Cardiac muscle cell (in vitro differentiated cells and primary cell): ENCODE data around the gene RCCD1. TPM values are rescaled to one million over a fixed set of nuclear protein-coding genes. Genes with fewer than 3 reads are reported as not detected.
A peak's percentile ranks its signal among the peaks of the same experiment; 100 is the strongest.

Experiments used
- DNase-seq, 2 donors: peaks; one replicate each; pipeline versions ENCODE4 v3.0.0 to v3.0.0-alpha.2; 2010 to 2017; ENCODE audit warnings: low read depth in 1 of 2, low spot score in 1 of 2
- H3K27ac ChIP-seq: fragments of 200-600 bp; sonication (generic); 2 replicates; pipeline ENCODE4 v1.5.1; 2016
- H3K27me3 ChIP-seq: fragments of 200-600 bp; sonication (generic); 2 replicates; pipeline ENCODE4 v1.6.0; 2016; ENCODE audit warnings: control low read depth
- H3K36me3 ChIP-seq: fragments of 200-600 bp; sonication (generic); 2 replicates; pipeline ENCODE4 v1.5.1; 2016; ENCODE audit warnings: control low read depth
- H3K4me1 ChIP-seq: fragments of 200-600 bp; sonication (generic); 2 replicates; pipeline ENCODE4 v1.8.1; 2017; ENCODE audit warnings: low read depth, mild to moderate bottlenecking, mixed run types
- H3K4me3 ChIP-seq: fragments of 200-600 bp; sonication (generic); 2 replicates; pipeline ENCODE4 v1.5.1; 2016; ENCODE audit warnings: mild to moderate bottlenecking
- H3K9me3 ChIP-seq: fragments of 200-600 bp; sonication (generic); 2 replicates; pipeline ENCODE4 v1.5.1; 2017; ENCODE audit warnings: low read depth, mild to moderate bottlenecking, control low read depth
- polyA plus RNA-seq: library from polyadenylated mRNA; unstranded; fragments of >200 nt; fragmentation: Nextera tagmentation; extraction: Ambion mirVana; gene quantifications from 2 replicates; pipeline ENCODE4 v1.2.1, GENCODE V29; 2016
- total RNA-seq: library from RNA; depleted of rRNA; stranded (reverse); fragments of >200 nt; gene quantifications from 2 replicates; pipeline ENCODE4 v1.2.3, GENCODE V29; 2016
- TF ChIP-seq, protein P1 (sequence below): IDR thresholded peaks from 2 replicates; pipeline ENCODE4 v1.5.1; 2012; ENCODE audit warnings: low read depth, mild to moderate bottlenecking, low read length

Gene RCCD1
- total and polyA plus RNA-seq, 2 experiments from 2014 or later: 32.8 to 43.0 TPM

- Histone ChIP-seq H3K9me3 (no peaks in the 10 kb centered on the region), H3K27ac (peak overlapping the region; percentile 51), H3K36me3 (no peaks in the 10 kb centered on the region), H3K4me3 (peak overlapping the region; percentile 66), H3K4me1 (peaks cover 6% of the 10 kb centered on the region), H3K27me3 (no peaks in the 10 kb centered on the region)
- no peak for DNase-seq
- TF ChIP-seq, protein P1, sequence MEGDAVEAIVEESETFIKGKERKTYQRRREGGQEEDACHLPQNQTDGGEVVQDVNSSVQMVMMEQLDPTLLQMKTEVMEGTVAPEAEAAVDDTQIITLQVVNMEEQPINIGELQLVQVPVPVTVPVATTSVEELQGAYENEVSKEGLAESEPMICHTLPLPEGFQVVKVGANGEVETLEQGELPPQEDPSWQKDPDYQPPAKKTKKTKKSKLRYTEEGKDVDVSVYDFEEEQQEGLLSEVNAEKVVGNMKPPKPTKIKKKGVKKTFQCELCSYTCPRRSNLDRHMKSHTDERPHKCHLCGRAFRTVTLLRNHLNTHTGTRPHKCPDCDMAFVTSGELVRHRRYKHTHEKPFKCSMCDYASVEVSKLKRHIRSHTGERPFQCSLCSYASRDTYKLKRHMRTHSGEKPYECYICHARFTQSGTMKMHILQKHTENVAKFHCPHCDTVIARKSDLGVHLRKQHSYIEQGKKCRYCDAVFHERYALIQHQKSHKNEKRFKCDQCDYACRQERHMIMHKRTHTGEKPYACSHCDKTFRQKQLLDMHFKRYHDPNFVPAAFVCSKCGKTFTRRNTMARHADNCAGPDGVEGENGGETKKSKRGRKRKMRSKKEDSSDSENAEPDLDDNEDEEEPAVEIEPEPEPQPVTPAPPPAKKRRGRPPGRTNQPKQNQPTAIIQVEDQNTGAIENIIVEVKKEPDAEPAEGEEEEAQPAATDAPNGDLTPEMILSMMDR: no peak
Measured at GRCh38 chr15:90931575-90931827, 23.2 kb upstream of the RCCD1 start.

- Histone ChIP-seq H3K27me3 (no peaks in the 10 kb centered on the region), H3K36me3 (no peaks in the 10 kb centered on the region), H3K4me1 (peaks cover 6% of the 10 kb centered on the region), H3K9me3 (no peaks in the 10 kb centered on the region), H3K4me3 (peak within 1 kb of the TSS; percentile 66), H3K27ac (peak within 1 kb of the TSS; percentile 51)
- peak; percentile 88 to 91 for DNase-seq
- TF ChIP-seq, protein P1: peak; percentile 87
Measured at GRCh38 chr15:90931828-90932659, 22.6 kb upstream of the RCCD1 start, which contains the start of gene HDDC3. TSS of gene HDDC3 (minus strand) at chr15:90932549. CDS start at chr15:90932540, 9 bp downstream.

GRCh38 chr15:90932660-90932991, 22.1 kb upstream of the RCCD1 start:
- Histone ChIP-seq H3K4me3 (peak overlapping the region; percentile 66), H3K9me3 (no peaks in the 10 kb centered on the region), H3K27me3 (no peaks in the 10 kb centered on the region), H3K36me3 (no peaks in the 10 kb centered on the region), H3K4me1 (peaks cover 6% of the 10 kb centered on the region), H3K27ac (no peak overlapping the region)
- DNase-seq: no peak
- TF ChIP-seq, protein P1: no peak

DNA sequence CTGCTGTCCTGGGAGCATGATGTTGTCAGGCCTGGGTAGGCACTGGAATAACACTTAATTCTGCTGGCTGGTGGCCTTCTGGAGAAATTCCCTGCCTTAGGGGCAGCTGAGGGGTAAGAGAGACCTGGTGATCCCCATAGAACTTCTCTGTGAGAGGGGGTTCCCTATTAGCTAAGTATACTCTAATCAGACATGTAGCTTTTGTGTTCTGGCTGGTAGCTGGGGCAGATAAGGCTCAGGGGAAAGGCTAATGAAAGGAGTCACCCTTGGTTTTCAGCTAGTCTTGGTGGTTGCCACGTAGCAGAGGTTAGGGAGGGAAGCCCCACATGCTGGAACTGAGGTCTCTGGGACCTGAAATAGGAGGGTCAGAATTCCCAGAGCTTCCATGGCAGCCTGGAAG, 21.4 kb upstream of the RCCD1 start:
- DNase-seq: no peak
- TF ChIP-seq, protein P1: no peak
- Histone ChIP-seq H3K9me3 (no peaks in the 10 kb centered on the region), H3K27me3 (no peaks in the 10 kb centered on the region), H3K4me1 (peaks cover 6% of the 10 kb centered on the region), H3K4me3 (no peak overlapping the region), H3K27ac (no peak overlapping the region), H3K36me3 (peaks cover 2% of the 10 kb centered on the region)

DNA sequence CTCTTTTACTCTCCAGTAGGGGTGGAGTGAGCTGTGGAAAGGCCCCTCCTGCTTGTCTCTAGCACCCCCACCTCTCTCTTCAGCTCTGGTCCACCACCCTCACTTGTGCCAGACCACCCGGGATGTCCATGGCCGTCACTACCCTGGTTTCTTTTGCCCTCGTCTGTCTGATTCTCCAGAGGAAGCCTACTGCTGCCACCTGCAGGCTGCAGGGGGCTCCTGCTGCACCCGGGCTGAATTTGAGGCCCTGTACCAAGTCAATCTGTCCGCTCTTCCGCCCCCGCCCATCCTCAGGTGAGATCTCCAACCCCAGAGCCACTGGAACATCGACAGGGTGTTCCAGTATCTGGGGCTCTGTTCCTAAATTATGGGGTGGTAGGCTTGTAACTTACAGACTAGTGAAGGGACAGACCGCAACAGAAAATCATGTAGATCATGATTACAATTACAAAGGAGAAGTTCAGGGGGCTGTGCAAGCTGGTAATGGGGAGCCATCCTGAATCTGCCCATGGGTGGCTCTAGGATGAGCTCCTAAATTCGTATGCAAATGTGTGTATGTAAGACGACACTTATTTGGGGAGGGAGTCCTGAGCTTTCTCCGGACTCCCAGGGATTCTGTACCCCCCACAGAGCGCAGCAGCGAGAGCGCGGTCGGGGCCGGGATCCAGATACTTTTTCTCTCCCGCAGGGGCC, 20.3 kb upstream of the RCCD1 start:
- peaks cover 9% of the 10 kb centered on the region for H3K36me3 ChIP-seq
- no peaks in the 10 kb centered on the region for H3K9me3 ChIP-seq
- peaks cover 6% of the 10 kb centered on the region for H3K4me1 ChIP-seq
- TF ChIP-seq, protein P1: peak; percentile 96
- peak overlapping the region; percentile 58 for H3K4me3 ChIP-seq
- peak overlapping the region; percentile 29 for H3K27ac ChIP-seq
- no peaks in the 10 kb centered on the region for H3K27me3 ChIP-seq
- peak; percentile 84 to 87 for DNase-seq
